Mammary epithelial cell (primary cell): ENCODE measurements around the gene SDCBP2.

Experiments used
- EZH2 ChIP-seq: IDR thresholded peaks from 2 replicates; pipeline ENCODE4 v1.6.1; 2012; ENCODE audit warnings: low read length, inconsistent platforms, borderline replicate concordance
- TF ChIP-seq, protein P1 (sequence below), 2 donors: IDR thresholded peaks in 1 of 2; conservative IDR thresholded peaks in 1 of 2; 2 replicates each; pipeline ENCODE4 v1.5.1; 2011 to 2012; ENCODE audit warnings: inconsistent platforms in 2 of 2, low read length in 2 of 2, mild to moderate bottlenecking in 2 of 2, control low read depth in 1 of 2, low read depth in 1 of 2; ENCODE audit not compliant: insufficient read depth in 1 of 2; ENCODE audit errors: extremely low read depth in 1 of 2

DNA sequence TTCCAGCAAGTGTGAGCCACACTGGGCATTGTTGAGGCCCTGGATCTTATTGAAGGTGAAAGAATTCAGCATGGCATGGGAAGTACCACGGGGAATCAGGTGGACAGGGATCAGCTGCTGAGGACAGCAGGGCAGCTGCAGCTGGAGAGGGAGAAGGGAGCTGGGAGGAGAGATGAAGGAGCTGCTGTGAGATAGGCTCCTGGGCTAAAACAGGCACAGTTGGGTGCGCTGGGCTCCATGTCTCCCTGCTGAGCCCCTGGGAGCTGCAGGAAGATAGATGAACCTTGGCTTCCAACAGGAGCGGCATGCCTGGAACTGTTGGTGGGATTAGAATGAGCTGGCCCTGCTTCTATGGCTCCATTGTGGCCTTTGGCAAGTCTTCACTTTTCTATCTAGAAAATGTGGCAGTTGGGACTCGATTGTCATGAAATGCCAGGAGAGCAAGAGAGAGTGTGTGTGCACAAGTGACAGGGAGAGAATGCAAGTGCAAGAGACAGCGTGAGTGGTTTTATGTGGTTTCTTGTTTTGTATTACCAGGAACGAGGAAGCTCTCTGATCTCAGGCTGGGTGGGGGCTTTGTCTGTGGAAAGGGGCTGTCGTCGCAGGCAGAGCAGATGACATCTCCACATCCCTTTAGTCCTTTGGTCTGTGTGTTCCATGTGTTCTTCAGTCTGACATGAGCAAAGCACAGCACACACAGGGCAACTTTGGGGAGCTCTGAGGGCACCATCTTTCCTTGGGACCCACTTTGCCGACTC lies 42.5 kb downstream of the SDCBP2 start:
- TF ChIP-seq, protein P1, sequence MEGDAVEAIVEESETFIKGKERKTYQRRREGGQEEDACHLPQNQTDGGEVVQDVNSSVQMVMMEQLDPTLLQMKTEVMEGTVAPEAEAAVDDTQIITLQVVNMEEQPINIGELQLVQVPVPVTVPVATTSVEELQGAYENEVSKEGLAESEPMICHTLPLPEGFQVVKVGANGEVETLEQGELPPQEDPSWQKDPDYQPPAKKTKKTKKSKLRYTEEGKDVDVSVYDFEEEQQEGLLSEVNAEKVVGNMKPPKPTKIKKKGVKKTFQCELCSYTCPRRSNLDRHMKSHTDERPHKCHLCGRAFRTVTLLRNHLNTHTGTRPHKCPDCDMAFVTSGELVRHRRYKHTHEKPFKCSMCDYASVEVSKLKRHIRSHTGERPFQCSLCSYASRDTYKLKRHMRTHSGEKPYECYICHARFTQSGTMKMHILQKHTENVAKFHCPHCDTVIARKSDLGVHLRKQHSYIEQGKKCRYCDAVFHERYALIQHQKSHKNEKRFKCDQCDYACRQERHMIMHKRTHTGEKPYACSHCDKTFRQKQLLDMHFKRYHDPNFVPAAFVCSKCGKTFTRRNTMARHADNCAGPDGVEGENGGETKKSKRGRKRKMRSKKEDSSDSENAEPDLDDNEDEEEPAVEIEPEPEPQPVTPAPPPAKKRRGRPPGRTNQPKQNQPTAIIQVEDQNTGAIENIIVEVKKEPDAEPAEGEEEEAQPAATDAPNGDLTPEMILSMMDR (conservative IDR thresholded peaks at IDR 0.05 in 1 of 2, IDR thresholded peaks at IDR 0.05 in 1 of 2; ENCODE audit: extremely low read depth in 1 of 2, insufficient read depth in 1 of 2, low read depth in 1 of 2, low read length in 2 of 2), result no peak
- no peak for TF ChIP-seq EZH2
